GM20431 (cell line): ENCODE results near the gene HIVEP3.
"Not testable (repeated sequence)": the region's sequence is repeated elsewhere in the genome, so short reads cannot be mapped to it uniquely, and the experiment has no call there.

Experiments
- in situ Hi-C: fragments of 300-500 bp; cut with MseI, MboI; formaldehyde crosslinking; loops from one replicate; pipeline ENCODE4 v1.15.0; 2020; ENCODE audit warnings: low sequenced_read_pairs; ENCODE audit not compliant: unreplicated experiment

HIVEP3 gene

DNA sequence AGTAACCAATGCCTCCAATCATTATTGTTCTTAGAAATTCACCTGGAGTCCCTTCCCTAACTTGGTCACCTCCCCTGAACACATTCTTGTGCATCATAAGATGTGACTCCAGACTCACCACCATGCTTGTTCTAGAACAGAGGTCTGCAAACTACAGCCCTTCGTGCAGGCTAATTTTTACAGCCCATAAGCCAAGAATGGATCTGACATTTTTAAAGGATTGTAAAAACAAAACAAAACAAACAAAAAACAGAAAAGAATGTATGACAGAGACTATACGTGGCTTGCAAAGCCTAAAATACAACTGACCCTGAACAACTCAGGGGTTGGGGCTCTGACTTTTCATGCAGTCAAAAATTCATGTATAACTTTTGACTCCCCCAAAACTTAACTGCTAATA lies 6.2 kb upstream of the HIVEP3 start:
- in situ Hi-C loops = no loop called here

GRCh38 chr1:41921271-41921670 lies 2.5 kb upstream of the HIVEP3 start:
- in situ Hi-C loops = not testable (repeated sequence)

- in situ Hi-C loops = no loop called here
Observed at GRCh38 chr1:41920658-41921057, 1.9 kb upstream of the HIVEP3 start.

DNA sequence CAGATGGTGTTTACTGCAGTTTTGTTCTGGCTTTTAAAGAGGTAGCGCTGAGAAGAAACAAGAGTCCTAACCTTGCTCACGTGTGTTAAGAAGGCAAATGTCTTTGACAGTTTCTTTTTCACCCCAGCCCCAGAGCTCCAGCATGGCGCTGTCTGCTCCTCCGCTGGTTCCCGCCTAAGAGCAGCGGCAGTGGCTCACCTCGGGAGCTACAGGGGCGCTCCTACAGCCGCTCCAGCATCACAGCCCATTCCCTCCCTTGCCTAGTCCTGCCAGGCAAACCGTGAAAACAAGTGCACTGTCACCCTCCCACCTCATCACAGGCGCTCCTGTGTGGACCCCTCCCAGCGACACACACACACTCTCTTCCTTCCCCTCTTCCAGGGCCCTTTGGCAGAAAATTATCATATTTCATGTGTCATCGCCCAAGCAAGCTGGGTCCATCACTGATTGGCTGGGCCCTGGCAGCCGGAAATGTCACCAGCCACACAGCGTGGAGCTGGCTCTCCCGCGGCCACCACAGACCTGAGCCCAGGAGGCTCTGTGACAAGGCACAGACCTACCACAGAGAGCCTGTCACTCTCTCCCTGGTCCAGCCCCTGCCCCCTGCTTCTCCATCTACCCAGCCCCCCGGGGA lies 1.2 kb upstream of the HIVEP3 start:
- in situ Hi-C loops = no loop called here

- in situ Hi-C loops = no loop called here
Observed at GRCh38 chr1:41919131-41919530, 409 bp upstream of the HIVEP3 start.

GRCh38 chr1:41917835-41918449 lies 780 bp downstream of the HIVEP3 start:
- in situ Hi-C loops = no loop called here

- in situ Hi-C loops = no loop called here
Observed at GRCh38 chr1:41917076-41917475, 1.6 kb downstream of the HIVEP3 start.

DNA sequence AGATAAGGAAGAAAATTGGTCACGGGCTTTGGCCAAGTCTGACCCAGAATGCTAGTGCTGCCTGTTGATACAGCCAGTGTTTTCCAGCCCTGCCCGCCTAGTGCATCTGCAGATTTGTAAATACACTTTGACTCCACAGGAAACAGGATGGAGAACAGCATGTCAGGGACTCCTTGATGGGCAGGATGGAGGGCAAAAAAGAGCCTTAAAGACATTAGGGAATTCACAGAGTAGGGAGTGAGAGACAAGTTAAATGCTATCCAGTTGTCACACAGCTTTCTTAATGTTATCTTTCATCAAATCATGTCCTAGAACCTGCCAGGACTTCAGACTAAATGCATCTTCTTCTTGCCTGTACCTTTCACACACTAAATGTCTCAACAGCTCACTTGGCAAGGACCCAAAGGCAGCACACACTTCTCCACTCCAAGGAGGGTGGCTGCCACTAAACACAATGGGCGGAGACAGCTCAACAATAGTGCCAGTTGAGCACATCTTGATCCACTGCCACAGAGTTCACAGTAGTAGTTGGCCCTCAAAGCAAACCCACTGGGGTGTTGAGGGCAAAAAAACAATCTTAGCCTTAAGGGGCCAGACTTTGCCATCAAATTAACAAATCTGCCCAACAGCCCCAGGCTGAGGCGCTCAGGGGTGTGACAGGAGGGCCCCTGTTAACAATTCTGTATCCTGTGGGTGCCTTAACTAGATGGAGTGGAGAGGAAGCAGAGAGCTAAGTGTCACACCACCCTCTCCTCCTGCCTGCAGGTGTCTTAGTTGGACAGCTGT lies 2.7 kb downstream of the HIVEP3 start:
- in situ Hi-C loops = no loop called here

DNA sequence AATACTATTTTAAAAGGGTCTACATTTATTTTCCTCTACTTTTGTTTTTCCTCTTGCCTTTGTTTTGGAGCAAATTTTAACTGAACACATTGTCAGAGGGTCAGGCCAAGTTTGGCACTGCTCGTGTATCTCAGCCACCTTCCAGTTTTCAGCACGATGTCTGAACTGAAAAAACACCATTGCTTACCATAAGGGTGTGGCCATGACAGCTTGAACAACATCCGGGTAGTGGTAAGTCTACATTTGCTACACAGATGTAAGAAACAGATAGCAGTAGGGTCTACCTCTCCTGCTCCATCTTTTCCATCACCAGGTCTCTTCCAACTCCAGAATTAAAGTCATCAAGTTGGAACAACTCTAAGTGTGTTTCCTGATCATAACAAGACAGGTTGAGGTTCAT lies 4.2 kb downstream of the HIVEP3 start:
- in situ Hi-C loops = no loop called here

DNA sequence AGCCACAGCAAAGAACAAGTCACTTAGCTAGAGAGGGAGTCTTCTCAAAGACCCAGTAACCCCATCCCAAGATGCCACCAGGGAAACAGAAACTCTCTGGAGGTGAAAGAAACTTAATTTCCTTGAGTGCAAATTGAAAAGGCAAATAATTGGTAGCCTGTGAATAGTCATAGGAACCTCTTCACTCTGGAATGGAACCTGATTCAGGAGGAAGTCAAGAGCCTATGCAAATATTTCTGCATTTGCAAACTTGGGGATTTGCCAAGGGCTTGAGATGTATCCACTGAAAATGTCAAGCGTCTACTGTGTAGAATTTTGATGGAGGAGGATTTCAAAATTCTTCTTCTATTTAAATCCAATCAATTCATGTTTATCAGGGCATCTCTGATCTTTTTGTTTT lies 5.7 kb downstream of the HIVEP3 start:
- in situ Hi-C loops = no loop called here

GRCh38 chr1:41908288-41908895 lies 10.3 kb downstream of the HIVEP3 start:
- in situ Hi-C loops = no loop called here

DNA sequence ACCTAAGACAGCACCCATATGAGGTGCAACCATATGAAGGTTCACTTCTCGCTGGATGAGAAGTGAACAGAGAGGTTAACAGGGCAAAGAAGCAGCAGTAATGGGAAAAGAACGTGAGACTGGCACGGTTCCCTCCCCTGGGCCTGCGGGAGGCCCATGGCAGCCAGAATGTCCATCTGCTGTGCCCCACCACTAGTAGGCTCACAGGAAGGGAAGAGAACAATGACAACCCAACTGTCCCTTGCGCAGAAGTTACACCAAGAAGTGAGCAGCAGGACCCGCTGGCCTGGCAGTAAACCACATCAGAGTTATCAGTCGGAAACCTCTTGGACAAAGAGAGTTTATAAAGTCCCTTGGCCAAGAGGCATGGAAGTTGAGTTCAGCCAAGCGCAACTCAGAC lies 11.3 kb downstream of the HIVEP3 start:
- in situ Hi-C loops = no loop called here

GRCh38 chr1:41906943-41907342 lies 11.8 kb downstream of the HIVEP3 start:
- in situ Hi-C loops = no loop called here

GRCh38 chr1:41905093-41905675 lies 13.5 kb downstream of the HIVEP3 start:
- in situ Hi-C loops = no loop called here

DNA sequence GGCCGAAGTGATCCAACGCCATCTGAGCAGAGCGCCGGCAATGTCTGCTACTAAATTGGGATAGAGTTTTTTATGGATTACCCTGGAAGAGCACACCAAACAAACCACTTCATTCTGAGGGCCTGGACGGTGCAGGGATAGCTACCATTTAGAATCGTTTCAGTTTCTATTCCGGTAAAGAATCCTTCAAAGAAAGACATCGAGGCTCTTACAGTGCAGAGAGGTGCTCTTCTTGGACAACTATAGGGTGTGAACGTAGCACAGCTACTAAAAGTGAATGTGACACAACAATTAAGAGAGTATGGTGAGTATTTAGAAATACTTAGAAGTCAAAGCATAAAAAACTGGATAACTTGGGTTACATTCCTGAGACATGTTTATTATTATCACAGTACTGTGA lies 16.1 kb downstream of the HIVEP3 start:
- in situ Hi-C loops = no loop called here

DNA sequence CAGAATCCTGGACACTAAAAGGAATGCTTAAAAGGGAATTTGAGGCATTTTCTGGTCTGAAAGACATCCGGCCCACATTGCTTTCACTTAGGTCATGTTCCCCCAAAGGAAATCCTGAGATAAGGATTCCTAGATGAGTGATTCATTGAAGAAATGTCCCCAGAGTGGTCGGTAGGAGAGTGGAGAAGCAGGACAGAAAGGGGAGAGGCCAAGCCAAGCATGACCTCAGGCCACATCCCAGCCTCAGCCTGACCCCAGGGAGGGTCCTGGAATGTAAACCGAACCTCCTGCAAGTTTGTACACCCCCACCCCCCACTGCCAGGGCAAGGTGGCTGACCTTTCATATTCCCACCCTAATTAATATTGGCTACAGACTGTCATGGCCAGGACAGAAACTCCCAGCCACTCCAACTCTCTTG lies 16.6 kb downstream of the HIVEP3 start:
- in situ Hi-C loops = no loop called here

- in situ Hi-C loops = no loop called here
Observed at GRCh38 chr1:41901551-41901950, 17.2 kb downstream of the HIVEP3 start.

DNA sequence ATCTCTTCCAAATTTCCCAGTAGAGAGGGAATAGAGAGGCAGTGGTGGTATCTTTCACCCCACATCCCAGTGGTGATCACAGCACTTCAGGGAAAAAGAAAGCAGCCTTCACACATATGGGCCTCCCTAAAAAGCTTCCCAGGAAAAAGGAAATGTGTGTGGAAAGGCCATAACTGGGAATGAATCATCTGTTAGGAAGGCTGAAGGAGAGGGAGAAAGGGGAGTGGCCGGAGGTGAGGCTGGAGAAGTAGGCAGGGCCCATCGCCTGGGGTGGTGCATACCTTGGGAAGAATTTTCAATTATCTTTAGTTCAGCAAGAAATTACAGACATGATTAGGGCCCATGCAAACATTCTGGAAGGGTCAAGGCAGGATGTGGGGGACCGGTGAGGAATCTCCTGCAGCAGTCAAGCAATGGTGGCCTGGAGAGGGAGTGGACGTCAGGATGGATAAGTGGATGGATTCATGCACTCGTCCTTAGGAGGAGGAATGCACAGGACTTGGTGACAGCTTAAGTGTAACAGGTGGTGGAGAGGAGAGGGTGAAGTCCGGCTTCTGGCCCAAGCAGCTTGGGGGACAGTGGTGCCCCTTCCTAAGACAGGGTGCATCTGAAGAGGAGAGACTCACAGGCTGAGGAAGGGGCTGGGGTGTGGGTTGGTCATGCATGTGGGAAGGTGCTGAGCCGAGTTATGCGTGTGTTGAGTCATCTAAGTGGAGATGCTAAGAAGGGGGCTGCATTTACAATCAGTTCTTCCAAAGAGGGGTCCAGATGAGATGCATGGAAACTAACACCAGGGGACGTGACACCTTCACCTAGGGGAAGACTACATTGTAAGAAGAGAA lies 17.9 kb downstream of the HIVEP3 start:
- in situ Hi-C loops = no loop called here

DNA sequence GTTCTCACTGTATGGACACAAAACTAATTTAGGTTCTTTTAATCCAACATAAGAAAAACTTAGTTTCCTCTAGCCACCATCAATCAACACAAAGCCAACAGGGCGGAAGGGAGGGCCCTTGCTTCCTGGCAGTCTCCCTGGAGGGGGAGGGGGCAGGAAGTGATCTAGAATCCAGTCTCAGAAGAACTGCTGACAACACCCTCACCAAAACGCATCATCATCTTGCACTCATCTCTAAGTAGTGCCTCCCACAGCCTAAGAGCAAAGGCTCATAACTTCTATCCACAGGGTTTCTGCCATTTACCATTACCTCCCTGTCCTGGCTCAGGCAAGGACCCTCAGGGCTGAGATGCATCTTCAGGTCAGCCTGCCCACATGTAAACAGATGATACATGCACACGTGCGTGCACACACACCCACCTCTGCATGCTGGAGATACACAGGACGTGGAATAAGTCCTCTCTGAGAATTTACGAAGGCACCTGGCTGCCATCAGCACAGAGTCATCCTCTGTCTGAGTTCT lies 20.5 kb downstream of the HIVEP3 start:
- in situ Hi-C loops = no loop called here

GRCh38 chr1:41895552-41895951 lies 23.2 kb downstream of the HIVEP3 start:
- in situ Hi-C loops = no loop called here
